ENCODE measurements around the gene METTL22.

Gene METTL22

GRCh38 chr16:8594149-8594666 is 27.3 kb upstream of the METTL22 start:
- DNase-seq = no peak

GRCh38 chr16:8595783-8596182 is 25.7 kb upstream of the METTL22 start:
- no peak for DNase-seq

- no peak for DNase-seq
These were observed 24.9 kb upstream of the METTL22 start for GRCh38 chr16:8596581-8596980.

GRCh38 chr16:8600144-8600775 is 21.2 kb upstream of the METTL22 start:
- DNase-seq = no peak

GRCh38 chr16:8605554-8605953 is 15.9 kb upstream of the METTL22 start:
- no peak for DNase-seq

- DNase-seq = no peak
These were observed 14.3 kb upstream of the METTL22 start for GRCh38 chr16:8607214-8607613.

- DNase-seq = no peak
These were observed 10.4 kb upstream of the METTL22 start for GRCh38 chr16:8611122-8611521.

- no peak for DNase-seq
These were observed 9.5 kb upstream of the METTL22 start for GRCh38 chr16:8611886-8612600.

- DNase-seq = no peak
These were observed 7.0 kb upstream of the METTL22 start for GRCh38 chr16:8614435-8615029.

- DNase-seq = no peak
These were observed 1.7 kb upstream of the METTL22 start for GRCh38 chr16:8619671-8620370.

GRCh38 chr16:8620535-8620934 is 963 bp upstream of the METTL22 start:
- DNase-seq = no peak

- no peak for DNase-seq
These were observed 301 bp upstream of the METTL22 start for GRCh38 chr16:8621222-8621571.

- no peak for DNase-seq
These were observed 788 bp downstream of the METTL22 start for GRCh38 chr16:8622315-8622656.

GRCh38 chr16:8623634-8624033 is 2.1 kb downstream of the METTL22 start:
- DNase-seq = no peak

GRCh38 chr16:8625491-8626087 is 4.1 kb downstream of the METTL22 start:
- no peak for DNase-seq

- no peak for DNase-seq
These were observed 5.4 kb downstream of the METTL22 start for GRCh38 chr16:8626946-8627345.

GRCh38 chr16:8627456-8627855 is 6.0 kb downstream of the METTL22 start:
- no peak for DNase-seq

GRCh38 chr16:8628981-8629725 is 7.7 kb downstream of the METTL22 start:
- no peak for DNase-seq

GRCh38 chr16:8630255-8630953 is 8.9 kb downstream of the METTL22 start:
- DNase-seq = no peak

- DNase-seq = no peak
These were observed 9.9 kb downstream of the METTL22 start for GRCh38 chr16:8631373-8631772.

- no peak for DNase-seq
These were observed 10.4 kb downstream of the METTL22 start for GRCh38 chr16:8631818-8632465.

All from activated T-cell treated with anti-CD3 and anti-CD28 coated beads, Interleukin-2, amount 50 U/mL, for 1 hour (primary cell).